Karpas-422 (cell line): ENCODE measurements around the gene MYO15A. TPM values are rescaled to one million over a fixed set of nuclear protein-coding genes. Genes with fewer than 3 reads are reported as not detected.

ENCODE experiments used
- DNase-seq: peaks from one replicate; pipeline ENCODE4 v3.0.0-alpha.2; 2015
- H2AFZ ChIP-seq: fragments of 200-600 bp; sonication (generic); 2 replicates; pipeline ENCODE4 v1.6.1; 2014; ENCODE audit warnings: antibody characterized with exemption, low read length, mixed read lengths
- H3K27ac ChIP-seq: fragments of 200-600 bp; sonication (generic); 2 replicates; pipeline ENCODE4 v1.5.1; 2014; ENCODE audit warnings: mild to moderate bottlenecking, low read length, moderate library complexity
- H3K27me3 ChIP-seq: fragments of 200-600 bp; sonication (generic); 2 replicates; pipeline ENCODE4 v1.6.1; 2014; ENCODE audit warnings: low read length, mixed read lengths
- H3K36me3 ChIP-seq: fragments of 200-600 bp; sonication (generic); 2 replicates; pipeline ENCODE4 v1.6.1; 2014; ENCODE audit warnings: low read length, mixed read lengths; ENCODE audit not compliant: insufficient read depth
- H3K4me1 ChIP-seq: fragments of 200-600 bp; sonication (generic); 2 replicates; pipeline ENCODE4 v1.6.1; 2014; ENCODE audit warnings: mild to moderate bottlenecking, low read length, mixed read lengths
- H3K4me2 ChIP-seq: fragments of 200-600 bp; sonication (generic); 2 replicates; pipeline ENCODE4 v1.6.1; 2014; ENCODE audit warnings: low read length, low read depth, mild to moderate bottlenecking; ENCODE audit not compliant: poor library complexity, severe bottlenecking
- H3K4me3 ChIP-seq: fragments of 200-600 bp; sonication (generic); 2 replicates; pipeline ENCODE4 v1.5.1; 2014; ENCODE audit warnings: mild to moderate bottlenecking, antibody characterized with exemption, low read length, mixed read lengths
- H3K79me2 ChIP-seq: fragments of 200-600 bp; sonication (generic); 2 replicates; pipeline ENCODE4 v1.6.1; 2014; ENCODE audit warnings: mild to moderate bottlenecking, low read length, mixed read lengths
- H3K9ac ChIP-seq: fragments of 200-600 bp; sonication (generic); 2 replicates; pipeline ENCODE4 v1.6.0; 2014; ENCODE audit warnings: low read length
- H3K9me2 ChIP-seq: fragments of 200-600 bp; sonication (generic), shearing (Covaris generic); replicated peaks from 2 replicates; pipeline ENCODE4 v1.6.0; 2014; ENCODE audit warnings: mild to moderate bottlenecking, low read length, moderate library complexity; ENCODE audit not compliant: insufficient read depth
- H3K9me3 ChIP-seq: fragments of 300-700, 200-600 bp; sonication (generic); 2 replicates; pipeline ENCODE4 v1.6.1; 2014; ENCODE audit warnings: low read length, mixed read lengths
- H4K20me1 ChIP-seq: fragments of 200-600 bp; sonication (generic); 2 replicates; pipeline ENCODE4 v1.6.1; 2014; ENCODE audit warnings: mild to moderate bottlenecking, antibody characterized with exemption, low read length, low read depth; ENCODE audit not compliant: insufficient read depth
- total RNA-seq: library from RNA; depleted of rRNA; stranded (reverse); fragments of >200 nt; shearing (Covaris generic); gene quantifications from 2 replicates; pipeline ENCODE4 v1.2.3, GENCODE V29; 2014; ENCODE audit warnings: low replicate concordance

Gene MYO15A
- total RNA-seq, 1 experiment from 2014 or later, result 1.3 TPM

DNA sequence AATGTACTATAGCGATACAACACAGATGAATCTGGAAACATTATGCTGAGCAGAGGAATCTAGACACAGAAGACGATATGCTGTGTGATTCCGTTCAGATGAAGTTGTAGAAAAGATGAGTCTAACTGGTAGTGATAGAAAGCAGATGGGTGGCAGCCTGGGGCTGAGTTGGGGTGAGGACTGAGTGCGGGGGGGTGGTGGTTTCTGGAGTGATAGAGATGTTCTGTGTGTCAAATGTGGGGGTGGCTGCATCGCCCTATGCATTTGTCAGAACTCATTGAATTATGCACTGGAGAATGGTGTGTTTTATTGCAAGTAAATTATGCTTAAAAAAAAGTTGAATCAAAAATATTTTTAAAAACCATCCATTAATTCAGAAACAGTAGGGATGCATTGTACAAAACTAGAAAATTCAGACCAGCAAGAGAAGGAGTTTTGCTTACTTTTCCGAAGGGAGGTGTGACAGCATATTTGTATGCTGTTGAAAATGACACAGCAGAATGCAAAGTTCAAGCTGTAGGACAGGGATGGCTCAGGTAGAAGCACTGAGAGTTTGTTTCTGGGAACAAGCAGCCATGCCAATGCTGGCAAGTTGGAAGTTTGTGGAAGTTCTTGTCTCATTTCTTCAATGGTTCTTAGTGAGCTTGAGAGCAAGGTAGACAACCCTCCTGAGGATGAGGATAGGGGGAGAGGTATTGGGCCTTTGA lies 33.8 kb upstream of the MYO15A start:
- no peak overlapping the region for H2AFZ ChIP-seq

DNA sequence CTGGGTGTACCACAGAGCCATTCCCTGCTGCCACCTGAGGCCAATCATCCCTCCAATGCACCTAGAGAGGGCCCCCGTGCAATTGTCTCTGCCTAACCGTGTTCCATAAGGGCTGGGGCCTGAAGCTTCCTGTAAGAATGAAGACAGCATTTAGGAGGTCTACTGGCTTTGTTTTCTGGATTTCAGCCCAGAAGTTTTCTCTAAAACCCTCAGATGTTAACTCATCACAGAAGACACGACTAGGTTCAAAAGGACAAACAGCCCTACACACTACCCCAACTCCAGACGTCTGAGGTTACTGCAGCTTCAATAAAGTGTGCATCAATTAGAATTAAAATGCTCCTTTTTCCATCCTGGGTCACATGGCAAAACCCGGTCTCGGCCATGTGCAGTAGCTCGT lies 31.6 kb upstream of the MYO15A start:
- Histone ChIP-seq H3K36me3 (no peaks in the 10 kb centered on the region), H3K4me2 (no peak overlapping the region), H3K4me3 (no peak overlapping the region), H3K4me1 (no peaks in the 10 kb centered on the region), H3K27me3 (no peaks in the 10 kb centered on the region), H3K27ac (no peak overlapping the region), H4K20me1 (no peaks in the 10 kb centered on the region), H3K9ac (no peak overlapping the region), H2AFZ (no peak overlapping the region), H3K79me2 (no peaks in the 10 kb centered on the region), H3K9me3 (no peaks in the 10 kb centered on the region), H3K9me2 (no peaks in the 10 kb centered on the region)
- DNase-seq, result peak; percentile 12

More for the DNA sequence above, 33.8 kb upstream of the MYO15A start:
- no peaks in the 10 kb centered on the region for H3K79me2 ChIP-seq
- no peaks in the 10 kb centered on the region for H3K36me3 ChIP-seq
- H3K27ac ChIP-seq, result no peak overlapping the region
- H3K4me3 ChIP-seq, result no peak overlapping the region
- no peak overlapping the region for H3K4me2 ChIP-seq
- H4K20me1 ChIP-seq, result no peaks in the 10 kb centered on the region
- H3K9ac ChIP-seq, result no peak overlapping the region
- H3K9me2 ChIP-seq, result no peaks in the 10 kb centered on the region
- peak; percentile 14 for DNase-seq
- H3K27me3 ChIP-seq, result no peaks in the 10 kb centered on the region
- H3K4me1 ChIP-seq, result no peaks in the 10 kb centered on the region
- H3K9me3 ChIP-seq, result no peaks in the 10 kb centered on the region

DNA sequence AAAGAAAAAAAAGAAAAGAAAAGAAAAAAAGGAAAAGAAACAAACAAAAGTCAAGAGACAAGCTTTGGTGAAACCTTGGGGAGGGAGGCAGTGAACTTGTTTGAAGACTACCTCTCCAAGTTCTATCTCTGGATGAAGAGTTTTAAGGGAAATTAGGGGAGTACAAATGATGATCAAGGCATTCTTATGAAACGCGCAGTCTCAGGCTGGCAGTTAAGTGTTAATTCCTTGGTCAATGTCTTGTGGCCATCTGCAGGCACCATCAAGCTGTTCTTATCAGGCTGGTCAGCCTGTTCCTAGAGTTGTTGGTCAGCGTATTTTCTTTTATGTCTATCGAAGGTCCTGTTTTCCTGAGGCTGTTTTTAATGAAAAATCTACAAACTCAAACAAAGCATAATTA lies 29.0 kb upstream of the MYO15A start:
- Histone ChIP-seq H3K9me3 (no peaks in the 10 kb centered on the region), H3K27ac (no peak overlapping the region), H4K20me1 (no peaks in the 10 kb centered on the region), H2AFZ (no peak overlapping the region), H3K79me2 (no peaks in the 10 kb centered on the region), H3K27me3 (no peaks in the 10 kb centered on the region), H3K9ac (no peak overlapping the region), H3K4me2 (no peak overlapping the region), H3K36me3 (no peaks in the 10 kb centered on the region), H3K4me1 (no peaks in the 10 kb centered on the region), H3K9me2 (no peaks in the 10 kb centered on the region), H3K4me3 (no peak overlapping the region)
- DNase-seq, result peak; percentile 28

DNA sequence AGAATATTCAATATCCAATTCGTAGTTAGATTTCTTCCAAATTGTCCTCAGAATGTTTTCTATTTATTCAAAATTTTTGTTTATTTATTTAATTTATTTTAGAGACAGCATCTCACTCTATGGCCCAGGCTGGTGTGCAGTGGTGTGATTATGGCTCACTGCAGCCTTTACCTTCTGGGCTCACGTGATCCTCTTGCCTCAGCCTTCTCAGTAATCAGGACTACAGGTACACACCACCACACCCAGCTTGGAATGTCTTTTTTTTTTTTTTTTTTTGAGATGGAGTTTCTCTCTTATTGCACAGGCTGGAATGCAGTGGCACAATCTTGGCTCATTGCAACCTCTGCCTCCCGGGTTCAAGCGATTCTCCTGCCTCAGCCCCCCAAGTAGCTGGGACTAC lies 24.3 kb upstream of the MYO15A start:
- H3K9me2 ChIP-seq, result no peaks in the 10 kb centered on the region
- peaks cover 22% of the 10 kb centered on the region for H3K79me2 ChIP-seq
- peaks cover 15% of the 10 kb centered on the region for H3K4me1 ChIP-seq
- H3K27ac ChIP-seq, result no peak overlapping the region
- no peak overlapping the region for H2AFZ ChIP-seq
- no peaks in the 10 kb centered on the region for H3K9me3 ChIP-seq
- no peak overlapping the region for H3K4me2 ChIP-seq
- no peak overlapping the region for H3K9ac ChIP-seq
- H3K27me3 ChIP-seq, result no peaks in the 10 kb centered on the region
- peak; percentile 11 for DNase-seq
- no peak overlapping the region for H3K4me3 ChIP-seq
- H4K20me1 ChIP-seq, result no peaks in the 10 kb centered on the region
- no peaks in the 10 kb centered on the region for H3K36me3 ChIP-seq

DNA sequence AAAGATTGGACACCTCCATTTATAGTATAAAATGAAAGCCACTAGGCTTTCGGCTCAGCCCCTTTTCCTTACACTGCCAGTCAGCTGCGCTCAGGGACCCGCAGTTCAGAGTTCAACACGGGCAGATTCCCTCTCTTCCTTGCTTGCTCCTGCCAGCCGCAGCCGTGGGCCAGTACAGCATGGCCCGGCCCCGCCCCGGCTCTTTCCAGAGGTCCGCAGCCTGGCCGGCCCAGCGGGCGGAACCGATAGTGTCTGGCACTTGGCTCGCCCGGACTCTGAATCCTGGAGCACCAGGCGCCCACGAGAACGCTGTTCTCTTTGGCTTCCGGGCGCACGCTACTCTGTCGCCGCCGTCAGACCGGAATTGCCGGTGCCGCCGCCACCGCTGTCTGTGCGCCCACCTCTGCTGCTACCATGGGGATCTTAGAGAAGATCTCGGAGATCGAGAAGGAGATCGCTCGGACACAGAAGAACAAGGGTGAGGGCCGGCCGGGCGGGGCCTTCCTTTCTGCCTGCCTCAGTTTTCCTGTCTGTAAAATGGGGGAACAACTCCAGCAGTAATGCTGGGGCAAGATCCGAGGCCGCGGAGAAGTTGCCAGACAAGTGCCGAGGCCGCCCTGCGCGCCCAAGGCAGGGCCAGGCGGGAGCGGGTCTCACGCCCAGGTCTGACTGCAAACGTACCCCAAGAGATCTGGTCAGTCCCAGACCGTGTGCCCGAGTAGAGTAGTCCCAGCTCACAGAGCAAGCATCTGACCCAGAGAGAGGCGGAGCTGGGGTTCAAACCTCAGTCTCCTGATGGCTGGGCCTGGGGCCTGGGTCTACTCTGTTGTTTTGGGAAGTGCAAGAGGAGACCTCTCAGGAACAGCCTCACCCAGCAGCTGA lies 20.7 kb upstream of the MYO15A start, which contains the start of gene DRG2:
DRG2 (plus strand) TSS at position 339 of the 882 bp plus-strand sequence; CDS start at position 415, 76 bp downstream.
- H3K36me3 ChIP-seq, result no peaks in the 10 kb centered on the region
- peak within 1 kb of the TSS; percentile 94 for H3K9ac ChIP-seq
- peaks cover 35% of the 10 kb centered on the region for H3K79me2 ChIP-seq
- H3K27me3 ChIP-seq, result no peaks in the 10 kb centered on the region
- peak within 1 kb of the TSS; percentile 99 for H3K4me3 ChIP-seq
- no peaks in the 10 kb centered on the region for H3K9me3 ChIP-seq
- H2AFZ ChIP-seq, result peak within 1 kb of the TSS; percentile 99
- H3K4me2 ChIP-seq, result peak within 1 kb of the TSS; percentile 92
- H3K9me2 ChIP-seq, result no peaks in the 10 kb centered on the region
- DNase-seq, result peak; percentile 96
- peaks cover 16% of the 10 kb centered on the region for H3K4me1 ChIP-seq
- no peaks in the 10 kb centered on the region for H4K20me1 ChIP-seq
- H3K27ac ChIP-seq, result peak within 1 kb of the TSS; percentile 41; the same call in 1 of the 2 replicates

DNA sequence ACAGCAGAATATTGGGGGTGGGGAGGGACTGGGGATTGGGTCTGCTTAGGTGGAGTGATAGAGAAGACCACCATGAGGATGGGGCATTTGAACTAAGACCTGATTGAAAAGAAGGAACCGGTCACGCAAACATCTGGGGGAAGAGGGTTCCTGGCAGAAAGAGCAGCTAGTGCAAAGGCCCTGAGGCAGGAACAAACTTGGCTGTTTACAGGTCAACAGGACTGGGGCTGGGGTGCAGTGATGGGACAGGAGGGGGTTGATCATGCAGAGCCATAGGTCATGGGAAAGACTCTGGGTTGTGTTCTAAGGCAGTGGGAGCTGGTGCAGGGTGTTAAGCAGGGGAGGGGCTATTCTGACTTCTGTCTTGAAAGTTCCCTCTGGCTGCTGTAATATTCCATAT lies 18.9 kb upstream of the MYO15A start:
- Histone ChIP-seq H4K20me1 (no peaks in the 10 kb centered on the region), H3K4me1 (peaks cover 16% of the 10 kb centered on the region), H3K4me3 (no peak overlapping the region), H3K79me2 (peaks cover 39% of the 10 kb centered on the region), H3K36me3 (peaks cover 3% of the 10 kb centered on the region; the same call in 1 of the 2 replicates), H3K27me3 (no peaks in the 10 kb centered on the region), H3K9ac (no peak overlapping the region), H3K9me2 (no peaks in the 10 kb centered on the region), H2AFZ (no peak overlapping the region), H3K9me3 (no peaks in the 10 kb centered on the region), H3K4me2 (peak overlapping the region; percentile 92), H3K27ac (no peak overlapping the region)
- no peak for DNase-seq

DNA sequence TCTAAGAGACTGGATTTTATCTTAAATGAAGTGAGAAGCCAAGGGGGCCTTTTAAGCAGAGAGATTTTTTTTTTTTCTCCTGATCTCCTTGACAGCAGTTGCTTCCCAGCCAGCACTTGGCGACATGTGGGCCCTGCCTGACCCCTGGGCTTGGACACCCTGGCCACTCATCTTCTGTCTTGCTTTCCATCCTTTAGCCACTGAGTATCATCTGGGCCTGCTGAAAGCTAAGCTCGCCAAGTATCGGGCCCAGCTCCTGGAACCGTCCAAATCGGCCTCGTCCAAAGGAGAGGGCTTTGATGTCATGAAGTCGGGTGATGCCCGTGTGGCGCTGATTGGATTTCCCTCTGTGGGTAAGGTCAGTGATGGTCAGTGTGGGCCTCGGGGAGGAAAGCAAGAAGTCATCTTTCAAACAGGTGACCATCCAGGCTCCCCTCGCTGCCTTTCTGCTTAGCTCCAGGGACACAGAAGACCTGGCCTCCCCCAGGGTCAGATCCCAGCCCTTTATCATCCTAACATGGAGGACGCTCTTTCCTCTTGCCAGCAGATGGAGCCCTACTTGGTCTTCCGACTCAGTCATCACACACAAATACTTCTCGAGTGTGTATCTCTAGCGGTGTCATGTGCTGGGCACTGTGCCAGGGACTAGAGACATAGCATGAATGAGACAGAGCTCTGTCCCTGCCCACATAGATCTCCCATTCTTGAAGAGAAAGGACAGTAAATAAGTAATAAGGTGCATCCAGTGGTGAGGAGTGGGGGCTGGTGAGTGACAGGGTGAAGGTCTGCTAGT lies 14.7 kb upstream of the MYO15A start:
- no peak overlapping the region for H3K9ac ChIP-seq
- H3K27me3 ChIP-seq, result no peaks in the 10 kb centered on the region
- no peak overlapping the region for H3K27ac ChIP-seq
- H3K79me2 ChIP-seq, result peaks cover 22% of the 10 kb centered on the region
- H4K20me1 ChIP-seq, result 0 out of 2 replicates have a peak, but pooled peaks cover 3% of the 10 kb centered on the region
- H3K9me2 ChIP-seq, result no peaks in the 10 kb centered on the region
- H3K4me1 ChIP-seq, result peaks cover 5% of the 10 kb centered on the region
- H3K36me3 ChIP-seq, result peaks cover 8% of the 10 kb centered on the region; the same call in 1 of the 2 replicates
- H2AFZ ChIP-seq, result no peak overlapping the region
- DNase-seq, result peak; percentile 71
- no peak overlapping the region for H3K4me2 ChIP-seq
- no peaks in the 10 kb centered on the region for H3K9me3 ChIP-seq
- no peak overlapping the region for H3K4me3 ChIP-seq
